Measurements from ENCODE around the gene FLAD1.

- no peak for TF ChIP-seq TAF1 (IDR thresholded peaks at IDR 0.05; ENCODE audit: low read depth, low read length)
- TF ChIP-seq CTCF (IDR thresholded peaks at IDR 0.05; ENCODE audit: control extremely low read depth in 1 of 3, insufficient read depth in 1 of 3, low read depth in 1 of 3, low read length in 3 of 3), result no peak
- TF ChIP-seq POLR2A (IDR thresholded peaks at IDR 0.05; ENCODE audit: control extremely low read depth in 1 of 2, low read depth in 2 of 2, low read length in 2 of 2), result no peak
- TF ChIP-seq POLR2AphosphoS5 (IDR thresholded peaks at IDR 0.05; ENCODE audit: low read depth, low read length), result no peak
- TF ChIP-seq GTF2F1 (IDR thresholded peaks at IDR 0.05; ENCODE audit: borderline replicate concordance, low read depth, low read length), result no peak
- TF ChIP-seq GABPA (IDR thresholded peaks at IDR 0.05; ENCODE audit: borderline replicate concordance, insufficient read depth, low read length), result no peak
- TF ChIP-seq NRF1 (IDR thresholded peaks at IDR 0.05; ENCODE audit: low read depth, low read length), result no peak
- no peak for TF ChIP-seq CBX5 (IDR thresholded peaks at IDR 0.05; ENCODE audit: low read depth, low read length)
- TF ChIP-seq EGR1 (IDR thresholded peaks at IDR 0.05; ENCODE audit: borderline replicate concordance, low read depth, low read length), result no peak
- no peak for TF ChIP-seq ASH2L (IDR thresholded peaks at IDR 0.05; ENCODE audit: low read length)
Measured at GRCh38 chr1:155040358-155041093, 57.4 kb downstream of the FLAD1 start.

All from H1 (cell line).